OCI-LY1 (cell line): ENCODE results near the gene DES.
"Not testable (repeated sequence)": the region's sequence is repeated elsewhere in the genome, so short reads cannot be mapped to it uniquely, and the experiment has no call there.

Source experiments
- H2AFZ ChIP-seq: fragments of 200-600 bp; sonication (generic), shearing (Covaris generic); 2 replicates; pipeline ENCODE4 v1.6.0; 2014; ENCODE audit warnings: antibody characterized with exemption, mild to moderate bottlenecking, low read length
- H3F3A ChIP-seq: fragments of 200-600 bp; sonication (generic), shearing (Covaris generic); 2 replicates; pipeline ENCODE4 v1.6.0; 2014; ENCODE audit warnings: mild to moderate bottlenecking, antibody characterized with exemption, low read length, moderate library complexity; ENCODE audit not compliant: insufficient read depth
- H3K27ac ChIP-seq: fragments of 200-600 bp; sonication (generic); 2 replicates; pipeline ENCODE4 v1.5.1; 2014; ENCODE audit warnings: low read length, mixed run types, mild to moderate bottlenecking, low read depth; ENCODE audit not compliant: poor library complexity, severe bottlenecking
- H3K27me3 ChIP-seq: fragments of 200-600 bp; sonication (generic); 2 replicates; pipeline ENCODE4 v1.6.0; 2014; ENCODE audit warnings: antibody characterized with exemption, mild to moderate bottlenecking, low read length, moderate library complexity; ENCODE audit not compliant: insufficient read depth
- H3K36me3 ChIP-seq: fragments of 200-600 bp; sonication (generic); 2 replicates; pipeline ENCODE4 v1.6.1; 2014; ENCODE audit warnings: mild to moderate bottlenecking, antibody characterized with exemption, low read length, moderate library complexity, mixed read lengths; ENCODE audit not compliant: insufficient read depth
- H3K4me1 ChIP-seq: fragments of 200-600 bp; sonication (generic); 2 replicates; pipeline ENCODE4 v1.5.1; 2014; ENCODE audit warnings: mild to moderate bottlenecking, low read length, moderate library complexity; ENCODE audit not compliant: insufficient read depth, severe bottlenecking
- H3K4me2 ChIP-seq: fragments of 200-600 bp; sonication (generic), shearing (Covaris generic); 2 replicates; pipeline ENCODE4 v1.6.1; 2014; ENCODE audit warnings: low read length
- H3K4me3 ChIP-seq: fragments of 200-600 bp; sonication (generic); 2 replicates; pipeline ENCODE4 v1.5.1; 2014; ENCODE audit warnings: low read length, low read depth, mild to moderate bottlenecking, mixed read lengths; ENCODE audit not compliant: poor library complexity, severe bottlenecking
- H3K79me2 ChIP-seq: fragments of 200-600 bp; shearing (Covaris generic); 2 replicates; pipeline ENCODE4 v1.6.1; 2016; ENCODE audit warnings: mixed run types, low read length, mixed read lengths; ENCODE audit not compliant: insufficient read depth
- H3K9ac ChIP-seq: fragments of 200-600 bp; sonication (generic), shearing (Covaris generic); 2 replicates; pipeline ENCODE4 v1.6.1; 2014; ENCODE audit warnings: mild to moderate bottlenecking, low read length, mixed read lengths
- H3K9me2 ChIP-seq: fragments of 200-600 bp; sonication (generic), shearing (Covaris generic); 2 replicates; pipeline ENCODE4 v1.6.1; 2014; ENCODE audit warnings: low read depth, mild to moderate bottlenecking, low read length, mixed read lengths
- H3K9me3 ChIP-seq: fragments of 200-600 bp; shearing (Covaris generic); 2 replicates; pipeline ENCODE4 v1.6.1; 2014; ENCODE audit warnings: low read length, mixed read lengths
- H4K20me1 ChIP-seq: fragments of 200-600 bp; sonication (generic), shearing (Covaris generic); 2 replicates; pipeline ENCODE4 v1.6.0; 2016; ENCODE audit warnings: mild to moderate bottlenecking, low read length; ENCODE audit not compliant: insufficient read depth
- CTCF ChIP-seq: fragments of 200-600 bp; sonication (generic), shearing (Covaris generic); IDR thresholded peaks from 2 replicates; pipeline ENCODE4 v1.5.1; 2017; ENCODE audit warnings: mild to moderate bottlenecking, antibody characterized with exemption, low read length, moderate library complexity, mixed read lengths
- EZH2 ChIP-seq: fragments of 200-600 bp; sonication (generic), shearing (Covaris generic); IDR thresholded peaks from 2 replicates; pipeline ENCODE4 v1.8.0; 2017; ENCODE audit warnings: borderline replicate concordance, mixed run types, mild to moderate bottlenecking, antibody characterized with exemption, low read length, moderate library complexity, mixed read lengths

DES gene

DNA sequence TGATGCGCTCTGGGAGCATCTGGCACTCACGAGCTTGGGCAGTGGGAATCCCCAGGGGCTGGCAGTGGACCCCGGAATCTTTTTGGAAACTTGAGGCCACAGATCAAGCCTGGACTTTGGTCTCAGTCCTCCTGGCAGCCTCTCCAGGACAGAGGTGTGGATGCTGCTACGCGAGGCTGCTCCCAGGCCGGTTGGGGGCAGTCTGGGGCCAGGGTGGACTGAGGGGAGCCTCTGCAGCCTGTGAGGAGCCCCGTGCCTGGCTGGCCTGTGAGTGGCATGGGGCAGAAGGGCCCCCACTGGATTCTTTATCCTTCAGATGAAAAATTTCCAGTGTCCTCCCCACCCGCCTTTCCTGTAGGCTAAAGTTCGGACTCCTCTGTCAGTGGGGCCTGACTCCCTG, 12.7 kb upstream of the DES start:
- Histone ChIP-seq H3K9me2 (no peaks in the 10 kb centered on the region), H3K9me3 (no peaks in the 10 kb centered on the region), H3K36me3 (no peaks in the 10 kb centered on the region), H3K4me3 (no peak overlapping the region), H3K27ac (no peak overlapping the region), H3K4me2 (no peak overlapping the region), H3K27me3 (no peaks in the 10 kb centered on the region; the same call in 1 of the 2 replicates), H3K9ac (no peak overlapping the region), H2AFZ (no peak overlapping the region), H3K79me2 (no peaks in the 10 kb centered on the region), H3F3A (no peaks in the 10 kb centered on the region), H3K4me1 (no peaks in the 10 kb centered on the region), H4K20me1 (no peaks in the 10 kb centered on the region)
- TF ChIP-seq CTCF (no peak), EZH2 (no peak)

DNA sequence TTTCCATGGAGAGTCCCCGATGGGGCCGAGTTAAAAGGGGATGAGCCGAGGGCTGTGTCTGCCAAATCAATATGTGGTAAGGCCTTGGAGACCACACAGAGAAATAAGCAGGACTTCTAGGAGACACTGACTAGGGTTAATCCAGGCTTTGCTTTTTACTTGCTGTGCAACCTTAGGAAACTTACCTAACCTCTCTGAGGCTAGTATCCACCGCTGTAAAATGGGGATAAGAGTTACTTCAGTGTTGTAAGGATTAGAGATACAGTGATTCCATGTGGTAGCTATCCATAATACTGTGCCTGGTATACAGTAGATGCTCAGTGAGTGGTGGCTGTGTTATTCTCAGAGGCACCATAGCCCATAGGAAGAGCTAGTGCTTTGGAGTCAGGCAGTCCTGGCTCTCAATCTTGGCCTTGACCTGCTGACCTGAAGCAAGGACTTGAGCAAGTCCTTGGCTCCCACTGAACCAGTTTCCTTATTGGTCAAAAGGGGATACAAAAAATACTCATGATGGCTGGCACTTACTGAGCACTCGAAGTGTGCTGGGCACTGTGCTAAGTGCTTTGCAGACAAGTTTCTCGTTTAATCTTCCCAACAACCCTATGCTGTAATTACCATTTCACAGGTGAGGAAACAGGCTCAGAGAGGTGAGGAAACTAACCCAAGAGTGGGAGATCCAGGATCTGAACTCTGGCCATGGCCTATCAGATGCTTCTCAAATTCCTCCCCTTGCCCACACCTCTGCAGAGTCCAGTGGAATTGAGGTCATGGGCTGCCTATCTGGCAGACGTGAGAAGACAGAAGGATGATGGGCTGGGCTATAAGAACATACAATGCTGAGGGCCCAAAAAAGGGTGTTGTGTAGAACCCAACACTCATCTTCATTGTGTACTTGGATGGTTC, 12.0 kb upstream of the DES start:
- TF ChIP-seq EZH2 (no peak), CTCF (no peak)

DNA sequence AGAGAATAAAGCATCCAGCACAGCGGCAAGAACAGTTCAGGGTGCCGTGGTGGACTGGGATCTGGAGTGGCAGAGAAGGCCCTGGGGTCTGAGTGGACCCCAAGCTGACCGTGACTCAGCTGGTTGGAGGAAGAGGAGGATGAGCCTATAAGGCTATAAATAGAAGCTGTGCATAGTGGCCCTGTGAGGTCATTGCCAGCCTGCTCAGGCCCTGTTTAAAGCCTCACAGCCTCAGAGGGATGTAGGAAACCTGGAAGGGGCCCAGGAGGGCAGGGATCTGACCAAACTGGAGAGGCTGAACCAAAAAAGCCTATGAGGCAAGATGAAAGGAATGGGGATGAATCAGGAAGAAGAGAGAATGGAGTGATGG, 11.3 kb upstream of the DES start:
- no peaks in the 10 kb centered on the region for H4K20me1 ChIP-seq
- TF ChIP-seq CTCF = no peak
- no peak for TF ChIP-seq EZH2
- H3K9me2 ChIP-seq = no peaks in the 10 kb centered on the region
- H3K36me3 ChIP-seq = no peaks in the 10 kb centered on the region
- no peak overlapping the region for H3K4me3 ChIP-seq
- H3F3A ChIP-seq = no peaks in the 10 kb centered on the region
- peaks cover 3% of the 10 kb centered on the region; the same call in 1 of the 2 replicates for H3K27me3 ChIP-seq
- no peak overlapping the region for H2AFZ ChIP-seq
- no peak overlapping the region for H3K4me2 ChIP-seq
- H3K27ac ChIP-seq = no peak overlapping the region
- no peaks in the 10 kb centered on the region for H3K79me2 ChIP-seq
- no peaks in the 10 kb centered on the region for H3K9me3 ChIP-seq
- H3K9ac ChIP-seq = no peak overlapping the region
- H3K4me1 ChIP-seq = no peaks in the 10 kb centered on the region

More for the DNA sequence above, 12.0 kb upstream of the DES start:
- Histone ChIP-seq H3K79me2 (no peaks in the 10 kb centered on the region), H2AFZ (no peak overlapping the region), H4K20me1 (no peaks in the 10 kb centered on the region), H3K9me3 (no peaks in the 10 kb centered on the region), H3K27ac (no peak overlapping the region), H3F3A (no peaks in the 10 kb centered on the region), H3K4me1 (no peaks in the 10 kb centered on the region), H3K36me3 (no peaks in the 10 kb centered on the region), H3K9ac (no peak overlapping the region), H3K4me3 (no peak overlapping the region), H3K9me2 (no peaks in the 10 kb centered on the region), H3K27me3 (no peaks in the 10 kb centered on the region), H3K4me2 (no peak overlapping the region)

GRCh38 chr2:219407343-219407742, 10.8 kb upstream of the DES start:
- not testable (repeated sequence) for H3K4me3 ChIP-seq, H3K4me2 ChIP-seq, H3K4me1 ChIP-seq, H3K36me3 ChIP-seq, H2AFZ ChIP-seq, H3F3A ChIP-seq, H3K9me3 ChIP-seq, H3K9ac ChIP-seq, H3K9me2 ChIP-seq, H3K27me3 ChIP-seq, H4K20me1 ChIP-seq, H3K79me2 ChIP-seq, H3K27ac ChIP-seq
